Thoracic aorta (tissue), 2 donors: ENCODE measurements around the gene S100A5. TPM values are rescaled to one million over a fixed set of nuclear protein-coding genes. Genes with fewer than 3 reads are reported as not detected.

Experiments
- ATAC-seq: fragments of 150-250 bp; one replicate; pipeline ENCODE4 v1.8.0; 2017; ENCODE audit warnings: low read depth; ENCODE audit not compliant: insufficient number of reproducible peaks, low FRiP score
- DNase-seq: peaks from one replicate; pipeline ENCODE4 v3.0.0-alpha.2; 2020; ENCODE audit warnings: low spot score
- H3K27ac ChIP-seq, 2 donors: fragments of 200-600 bp; sonication (generic); 1 replicate in 1 of 2; 2 replicates in 1 of 2; pipeline ENCODE4 v1.5.1; 2016; ENCODE audit warnings: mild to moderate bottlenecking in 2 of 2, moderate library complexity in 2 of 2
- H3K27me3 ChIP-seq: fragments of 200-600 bp; sonication (generic); replicated peaks from 2 replicates; pipeline ENCODE4 v1.6.0; 2016; ENCODE audit warnings: mild to moderate bottlenecking; ENCODE audit not compliant: insufficient read depth
- H3K36me3 ChIP-seq: fragments of 200-600 bp; sonication (generic); one replicate; pipeline ENCODE4 v1.5.1; 2016
- H3K4me1 ChIP-seq, 2 donors: fragments of 200-600 bp; sonication (generic); 1 replicate in 1 of 2; 2 replicates in 1 of 2; pipeline versions ENCODE4 v1.5.1 to v1.6.0; 2016; ENCODE audit warnings: low read depth in 2 of 2, mild to moderate bottlenecking in 1 of 2; ENCODE audit not compliant: control insufficient read depth in 1 of 2
- H3K4me3 ChIP-seq: fragments of 200-600 bp; sonication (generic); 2 replicates; pipeline ENCODE4 v1.5.1; 2016; ENCODE audit warnings: mild to moderate bottlenecking
- H3K9me3 ChIP-seq: fragments of 200-600 bp; sonication (generic); 2 replicates; pipeline ENCODE4 v1.5.1; 2016
- CTCF ChIP-seq: fragments of 200-600 bp; sonication (generic); IDR thresholded peaks from one replicate; pipeline ENCODE4 v1.5.1; 2019; ENCODE audit warnings: antibody characterized with exemption
- total RNA-seq, 2 donors: library from RNA; depleted of rRNA; stranded (reverse); fragments of >200 nt; gene quantifications; one replicate each; pipeline versions ENCODE4 v1.1.0 to v1.2.3, GENCODE V29; 2016

S100A5 gene
- total RNA-seq, 2 donors from 2014 or later: not detected

GRCh38 chr1:153487707-153488106 is 53.0 kb downstream of the S100A5 start:
- TF ChIP-seq CTCF: no peak

More at GRCh38 chr1:153487707-153488106, 53.0 kb downstream of the S100A5 start:
- Histone ChIP-seq H3K4me3 (no peak overlapping the region), H3K36me3 (no peaks in the 10 kb centered on the region), H3K9me3 (no peaks in the 10 kb centered on the region), H3K4me1 (peaks cover 25 to 54% of the 10 kb centered on the region in 2 donors), H3K27me3 (no peaks in the 10 kb centered on the region), H3K27ac (peak overlapping the region; percentile 77 to 95)
- ATAC-seq (no peak), DNase-seq (no peak)

Other genes with a start within 250 kb of the S100A5 start
- not detected for gene PGLYRP3, start 228.0 kb downstream of the S100A5 start, total RNA-seq
- not detected for gene PGLYRP4, start 192.1 kb downstream of the S100A5 start, total RNA-seq
- gene S100A9, start 183.1 kb downstream of the S100A5 start, total RNA-seq: 100 to 1,000 TPM; 138 to 478 TPM
- 10 to 100 TPM in 1 of 2 donors, not detected in 1; 22.5 TPM for gene S100A12, start 165.3 kb downstream of the S100A5 start, total RNA-seq
- gene S100A8, start 149.9 kb downstream of the S100A5 start, total RNA-seq: 10 to 100 TPM; 31.5 to 95.4 TPM
- gene S100A7A, start 124.4 kb downstream of the S100A5 start, total RNA-seq: not detected
- gene S100A7, start 80.3 kb downstream of the S100A5 start, total RNA-seq: not detected
- gene S100A6, start 4.9 kb downstream of the S100A5 start, total RNA-seq: 100 to 1,000 TPM; 367 to 608 TPM
- 1,000 to 10,000 TPM in 1 of 2 donors, 100 to 1,000 TPM in 1; 514 to 1,429 TPM for gene S100A4, start 4.9 kb upstream of the S100A5 start, total RNA-seq
- gene S100A3, start 8.3 kb upstream of the S100A5 start, total RNA-seq: 10 to 100 TPM in 1 of 2 donors, 1 to 10 TPM in 1; 3.1 to 25.0 TPM
- 1 to 10 TPM; 1.1 to 2.9 TPM for gene S100A2, start 24.9 kb upstream of the S100A5 start, total RNA-seq
- gene S100A16, start 72.2 kb upstream of the S100A5 start, total RNA-seq: 10 to 100 TPM; 81.1 to 82.3 TPM
- gene S100A14, start 75.4 kb upstream of the S100A5 start, total RNA-seq: 1 to 10 TPM; 4.2 to 4.9 TPM
- gene S100A13, start 86.6 kb upstream of the S100A5 start, total RNA-seq: 10 to 100 TPM; 64.2 to 82.9 TPM
- not detected for gene S100A1, start 87.5 kb upstream of the S100A5 start, total RNA-seq
- 10 to 100 TPM; 39.0 to 78.0 TPM for gene CHTOP, start 93.1 kb upstream of the S100A5 start, total RNA-seq
- gene SNAPIN, start 117.8 kb upstream of the S100A5 start, total RNA-seq: 10 to 100 TPM; 37.9 to 41.6 TPM
- 10 to 100 TPM; 75.7 to 81.8 TPM for gene ILF2, start 130.1 kb upstream of the S100A5 start, total RNA-seq
- gene NPR1, start 137.8 kb upstream of the S100A5 start, total RNA-seq: 100 to 1,000 TPM; 279 to 293 TPM
- 10 to 100 TPM; 63.8 to 68.8 TPM for gene INTS3, start 187.1 kb upstream of the S100A5 start, total RNA-seq
- gene SLC27A3, start 234.5 kb upstream of the S100A5 start, total RNA-seq: 100 to 1,000 TPM in 1 of 2 donors, 10 to 100 TPM in 1; 71.7 to 116 TPM